Measurements from ENCODE around the gene CACNA1E.

The CACNA1E gene

GRCh38 chr1:181804989-181805388 lies 321.7 kb downstream of the CACNA1E start:
- TF ChIP-seq POLR2AphosphoS5 (IDR thresholded peaks at IDR 0.05; ENCODE audit: low read depth, low read length), result no peak
- no peak for TF ChIP-seq TAF1 (IDR thresholded peaks at IDR 0.05; ENCODE audit: borderline replicate concordance, insufficient read depth, low read length)
- no peak for TF ChIP-seq REST (IDR thresholded peaks at IDR 0.05; ENCODE audit: insufficient read depth in 1 of 2, low read depth in 2 of 2, low read length in 2 of 2)

- no peak for TF ChIP-seq POLR2AphosphoS5 (IDR thresholded peaks at IDR 0.05; ENCODE audit: low read depth, low read length)
- TF ChIP-seq TAF1 (IDR thresholded peaks at IDR 0.05; ENCODE audit: borderline replicate concordance, insufficient read depth, low read length), result no peak
- no peak for TF ChIP-seq SIN3A (IDR thresholded peaks at IDR 0.05; ENCODE audit: borderline replicate concordance, insufficient read depth, low read length)
- TF ChIP-seq REST (IDR thresholded peaks at IDR 0.05; ENCODE audit: insufficient read depth in 1 of 2, low read depth in 2 of 2, low read length in 2 of 2), result no peak
- TF ChIP-seq FOXP2 (optimal IDR thresholded peaks at IDR 0.05; ENCODE audit: borderline replicate concordance, extremely low read depth, extremely low read length, insufficient read depth), result no peak
Observed at GRCh38 chr1:181806746-181807145, 323.4 kb downstream of the CACNA1E start.

GRCh38 chr1:181807251-181807650 lies 323.9 kb downstream of the CACNA1E start:
- TF ChIP-seq POLR2AphosphoS5 (IDR thresholded peaks at IDR 0.05; ENCODE audit: low read depth, low read length), result no peak

- no peak for TF ChIP-seq FOXP2 (optimal IDR thresholded peaks at IDR 0.05; ENCODE audit: borderline replicate concordance, extremely low read depth, extremely low read length, insufficient read depth)
- no peak for TF ChIP-seq POLR2AphosphoS5 (IDR thresholded peaks at IDR 0.05; ENCODE audit: low read depth, low read length)
- no peak for TF ChIP-seq REST (IDR thresholded peaks at IDR 0.05; ENCODE audit: insufficient read depth in 1 of 2, low read depth in 2 of 2, low read length in 2 of 2)
- TF ChIP-seq SIN3A (IDR thresholded peaks at IDR 0.05; ENCODE audit: borderline replicate concordance, insufficient read depth, low read length), result no peak
- no peak for TF ChIP-seq TAF1 (IDR thresholded peaks at IDR 0.05; ENCODE audit: borderline replicate concordance, insufficient read depth, low read length)
Observed at GRCh38 chr1:181809991-181810545, 326.8 kb downstream of the CACNA1E start.

GRCh38 chr1:181812208-181812607 lies 328.9 kb downstream of the CACNA1E start:
- no peak for TF ChIP-seq REST (IDR thresholded peaks at IDR 0.05; ENCODE audit: insufficient read depth in 1 of 2, low read depth in 2 of 2, low read length in 2 of 2)
- no peak for TF ChIP-seq FOXP2 (optimal IDR thresholded peaks at IDR 0.05; ENCODE audit: borderline replicate concordance, extremely low read depth, extremely low read length, insufficient read depth)
- TF ChIP-seq SIN3A (IDR thresholded peaks at IDR 0.05; ENCODE audit: borderline replicate concordance, insufficient read depth, low read length), result no peak
- TF ChIP-seq POLR2AphosphoS5 (IDR thresholded peaks at IDR 0.05; ENCODE audit: low read depth, low read length), result no peak
- TF ChIP-seq TAF1 (IDR thresholded peaks at IDR 0.05; ENCODE audit: borderline replicate concordance, insufficient read depth, low read length), result no peak

Measured in PFSK-1 (cell line).